Astrocyte (in vitro differentiated cells and primary cell): ENCODE measurements around the gene SH3BP5L. TPM values are rescaled to one million over a fixed set of nuclear protein-coding genes. Genes with fewer than 3 reads are reported as not detected.

Source experiments
- DNase-seq: peaks from one replicate; pipeline ENCODE4 v3.0.0-alpha.2; 2010; ENCODE audit warnings: low read depth
- FAIRE-seq: peaks from 2 replicates; lab custom pipeline; 2011; peaks lifted over from hg19 to GRCh38; lab: Jason Lieb, UNC
- H2AFZ ChIP-seq: 2 replicates; pipeline ENCODE4 v1.6.0; 2012; ENCODE audit warnings: low read depth, low read length, inconsistent platforms
- H3K27ac ChIP-seq: 2 replicates; pipeline ENCODE4 v1.5.1; 2011; ENCODE audit warnings: low read depth, low read length, inconsistent platforms
- H3K27me3 ChIP-seq: 2 replicates; pipeline ENCODE4 v1.6.0; 2011; ENCODE audit warnings: low read length, inconsistent platforms; ENCODE audit not compliant: insufficient read depth
- H3K36me3 ChIP-seq: 2 replicates; pipeline ENCODE4 v1.5.1; 2011; ENCODE audit warnings: low read length, inconsistent platforms; ENCODE audit not compliant: insufficient read depth
- H3K4me1 ChIP-seq: 2 replicates; pipeline ENCODE4 v1.5.1; 2011; ENCODE audit warnings: low read length, inconsistent platforms; ENCODE audit not compliant: insufficient read depth
- H3K4me2 ChIP-seq: 2 replicates; pipeline ENCODE4 v1.6.0; 2012; ENCODE audit warnings: low read length, inconsistent platforms
- H3K4me3 ChIP-seq: 2 replicates; pipeline ENCODE4 v1.5.1; 2011; ENCODE audit warnings: low read depth, mild to moderate bottlenecking, low read length, inconsistent platforms; ENCODE audit not compliant: insufficient read depth
- H3K79me2 ChIP-seq: 2 replicates; pipeline ENCODE4 v1.6.0; 2012; ENCODE audit warnings: mild to moderate bottlenecking, low read length, inconsistent platforms; ENCODE audit not compliant: insufficient read depth
- H3K9ac ChIP-seq: 2 replicates; pipeline ENCODE4 v1.6.0; 2012; ENCODE audit warnings: mild to moderate bottlenecking, low read length, inconsistent platforms
- H3K9me3 ChIP-seq: 2 replicates; pipeline ENCODE4 v1.5.1; 2012; ENCODE audit warnings: low read depth, mild to moderate bottlenecking, low read length, inconsistent platforms; ENCODE audit not compliant: insufficient read depth
- H4K20me1 ChIP-seq: 2 replicates; pipeline ENCODE4 v1.6.0; 2012; ENCODE audit warnings: low read length, inconsistent platforms; ENCODE audit not compliant: insufficient read depth
- H3K27ac Mint-ChIP-seq: one replicate; pipeline ENCODE4 v1.8.0; 2021; ENCODE audit warnings: mild to moderate bottlenecking, mixed read lengths; ENCODE audit not compliant: unreplicated experiment
- H3K27me3 Mint-ChIP-seq: one replicate; pipeline ENCODE4 v1.8.0; 2021; ENCODE audit warnings: low read depth, mixed read lengths; ENCODE audit not compliant: unreplicated experiment
- H3K36me3 Mint-ChIP-seq: one replicate; pipeline ENCODE4 v1.8.0; 2021; ENCODE audit warnings: low read depth, mixed read lengths; ENCODE audit not compliant: unreplicated experiment
- H3K4me1 Mint-ChIP-seq: one replicate; pipeline ENCODE4 v1.8.0; 2021; ENCODE audit warnings: low read depth, mixed read lengths; ENCODE audit not compliant: unreplicated experiment
- H3K4me3 Mint-ChIP-seq: one replicate; pipeline ENCODE4 v1.8.0; 2021; ENCODE audit warnings: mild to moderate bottlenecking, moderate library complexity, mixed read lengths; ENCODE audit not compliant: unreplicated experiment
- H3K9me3 Mint-ChIP-seq: one replicate; pipeline ENCODE4 v1.8.0; 2021; ENCODE audit warnings: mild to moderate bottlenecking, mixed read lengths; ENCODE audit not compliant: unreplicated experiment
- CTCF ChIP-seq: IDR thresholded peaks from 2 replicates; pipeline ENCODE4 v1.5.1; 2011; ENCODE audit warnings: low read depth, mild to moderate bottlenecking, inconsistent platforms, low read length, moderate library complexity; ENCODE audit not compliant: insufficient read depth
- EZH2 ChIP-seq: IDR thresholded peaks from 2 replicates; pipeline ENCODE4 v1.6.1; 2012; ENCODE audit warnings: mild to moderate bottlenecking, low read length, inconsistent platforms; ENCODE audit not compliant: insufficient read depth
- total RNA-seq: library from RNA; stranded (reverse); gene quantifications from 2 replicates; pipeline ENCODE4 v1.2.1, GENCODE V29; 2021

SH3BP5L gene
- total RNA-seq, 1 donor from 2014 or later, result 37.7 TPM

- Histone ChIP-seq H3K4me1 (no peaks in the 10 kb centered on the region), H3K4me3 (no peak overlapping the region), H3K27ac (no peak overlapping the region), H3K9ac (no peak overlapping the region), H3K4me2 (no peak overlapping the region), H3K79me2 (peaks cover 43% of the 10 kb centered on the region), H3K36me3 (peaks cover 9% of the 10 kb centered on the region), H3K27me3 (no peaks in the 10 kb centered on the region), H3K9me3 (no peaks in the 10 kb centered on the region), H2AFZ (no peak overlapping the region), H4K20me1 (peaks cover 16% of the 10 kb centered on the region)
- no peaks in the 10 kb centered on the region for H3K27me3 Mint-ChIP-seq
- H3K27ac Mint-ChIP-seq, result no peak overlapping the region
- DNase-seq (no peak), FAIRE-seq (no peak)
- TF ChIP-seq EZH2, result no peak
- no peak for TF ChIP-seq CTCF
- peaks cover 17% of the 10 kb centered on the region for H3K4me1 Mint-ChIP-seq
- no peak overlapping the region for H3K4me3 Mint-ChIP-seq
- H3K36me3 Mint-ChIP-seq, result peaks cover 7% of the 10 kb centered on the region
- H3K9me3 Mint-ChIP-seq, result no peaks in the 10 kb centered on the region
Measured at GRCh38 chr1:248842781-248843331, 17.1 kb upstream of the SH3BP5L start.

GRCh38 chr1:248841702-248842395 is 16.1 kb upstream of the SH3BP5L start:
- no peaks in the 10 kb centered on the region for H3K27me3 ChIP-seq
- H3K79me2 ChIP-seq, result peaks cover 43% of the 10 kb centered on the region
- TF ChIP-seq EZH2 (no peak), CTCF (peak; percentile 35)
- Mint-ChIP-seq H3K36me3 (peaks cover 2% of the 10 kb centered on the region), H3K9me3 (no peaks in the 10 kb centered on the region), H3K4me1 (peaks cover 17% of the 10 kb centered on the region), H3K27ac (peak overlapping the region; percentile 0), H3K27me3 (no peaks in the 10 kb centered on the region), H3K4me3 (no peak overlapping the region)
- H3K36me3 ChIP-seq, result peaks cover 9% of the 10 kb centered on the region
- peak overlapping the region; percentile 7 for H3K4me2 ChIP-seq
- no peak for FAIRE-seq
- H3K9ac ChIP-seq, result peak overlapping the region; percentile 17
- H3K4me3 ChIP-seq, result no peak overlapping the region
- peaks cover 3% of the 10 kb centered on the region for H3K4me1 ChIP-seq
- DNase-seq, result peak; percentile 26
- no peak overlapping the region for H3K27ac ChIP-seq
- peaks cover 16% of the 10 kb centered on the region for H4K20me1 ChIP-seq
- H2AFZ ChIP-seq, result no peak overlapping the region
- no peaks in the 10 kb centered on the region for H3K9me3 ChIP-seq

- DNase-seq (no peak), FAIRE-seq (peak; percentile 81)
- Histone ChIP-seq H3K79me2 (peaks cover 43% of the 10 kb centered on the region), H3K9me3 (no peaks in the 10 kb centered on the region), H3K27me3 (no peaks in the 10 kb centered on the region), H3K4me3 (no peak overlapping the region), H3K36me3 (peaks cover 4% of the 10 kb centered on the region), H3K4me2 (no peak overlapping the region), H3K9ac (peak overlapping the region; percentile 15), H3K4me1 (peaks cover 3% of the 10 kb centered on the region), H4K20me1 (peaks cover 16% of the 10 kb centered on the region), H2AFZ (no peak overlapping the region), H3K27ac (no peak overlapping the region)
- no peaks in the 10 kb centered on the region for H3K9me3 Mint-ChIP-seq
- H3K36me3 Mint-ChIP-seq, result no peaks in the 10 kb centered on the region
- H3K27me3 Mint-ChIP-seq, result no peaks in the 10 kb centered on the region
- H3K27ac Mint-ChIP-seq, result peak overlapping the region; percentile 72
- peaks cover 17% of the 10 kb centered on the region for H3K4me1 Mint-ChIP-seq
- TF ChIP-seq CTCF, result no peak
- no peak for TF ChIP-seq EZH2
- peak overlapping the region; percentile 34 for H3K4me3 Mint-ChIP-seq
Measured at GRCh38 chr1:248840946-248841345, 15.2 kb upstream of the SH3BP5L start.
